Erythroblast (primary cell): ENCODE measurements around the gene PTGDR.

Source experiments
- GATA1 ChIP-seq: IDR thresholded peaks from 2 replicates; pipeline ENCODE4 v1.6.1; 2011; ENCODE audit warnings: low read depth, mild to moderate bottlenecking, control low read depth, low read length, moderate library complexity
- POLR2A ChIP-seq: IDR thresholded peaks from 2 replicates; pipeline ENCODE4 v1.6.1; 2011; ENCODE audit warnings: mild to moderate bottlenecking, low read length

DNA sequence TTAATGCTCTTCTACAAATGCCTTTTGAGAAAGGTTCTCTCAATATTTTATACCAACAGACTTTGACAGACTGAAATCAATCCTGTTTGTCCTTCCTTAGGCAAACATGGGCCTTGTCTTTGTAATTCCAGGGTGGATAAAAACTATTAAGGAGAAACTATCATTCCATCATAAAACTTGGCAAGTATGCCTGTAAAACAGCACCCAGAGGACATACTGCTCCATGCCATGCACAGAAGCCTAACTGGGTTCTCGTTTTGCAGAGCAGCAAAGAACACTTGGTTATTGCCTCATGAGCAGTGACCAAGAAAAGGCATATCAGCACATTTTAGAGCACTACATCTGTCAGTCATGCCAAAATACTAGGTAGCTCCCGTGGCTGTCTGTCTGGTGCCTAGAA, 33.8 kb upstream of the PTGDR start:
- TF ChIP-seq POLR2A (no peak), GATA1 (no peak)
